Right atrium auricular region (tissue), 2 donors: ENCODE results near the gene SERPINB6. TPM values are rescaled to one million over a fixed set of nuclear protein-coding genes. Genes with fewer than 3 reads are reported as not detected.

Experiments used
- DNase-seq: peaks from one replicate; pipeline ENCODE4 v3.0.0-alpha.2; 2019; ENCODE audit warnings: low spot score
- H3K27ac ChIP-seq, 2 donors: fragments of 200-600 bp; sonication (generic); 1 replicate in 1 of 2; 2 replicates in 1 of 2; pipeline ENCODE4 v1.5.1; 2016 to 2019
- H3K27me3 ChIP-seq, 2 donors: fragments of 200-600 bp; sonication (generic); one replicate each; pipeline versions ENCODE4 v1.5.1 to v1.6.0; 2017 to 2019
- H3K36me3 ChIP-seq: fragments of 200-600 bp; sonication (generic); one replicate; pipeline ENCODE4 v1.5.1; 2016
- H3K4me1 ChIP-seq, 2 donors: fragments of 200-600 bp; sonication (generic); one replicate each; pipeline versions ENCODE4 v1.5.1 to v1.6.0; 2017 to 2019
- H3K4me3 ChIP-seq, 2 donors: fragments of 200-600 bp; sonication (generic); 1 replicate in 1 of 2; 2 replicates in 1 of 2; pipeline ENCODE4 v1.5.1; 2017 to 2019; ENCODE audit warnings: mild to moderate bottlenecking in 1 of 2, moderate library complexity in 1 of 2
- H3K9me3 ChIP-seq, 2 donors: fragments of 200-600 bp; sonication (generic); one replicate each; pipeline ENCODE4 v1.5.1; 2019
- total RNA-seq, 2 donors: library from RNA; depleted of rRNA; stranded (reverse); fragments of >200 nt; gene quantifications; one replicate each; pipeline ENCODE4 v1.1.0, GENCODE V29; 2016
- TF ChIP-seq, protein P1 (sequence below), 2 donors: fragments of 200-600 bp; sonication (generic); IDR thresholded peaks; one replicate each; pipeline ENCODE4 v1.5.1; 2019; ENCODE audit warnings: antibody characterized with exemption in 2 of 2

SERPINB6 gene
- total RNA-seq, 2 donors from 2014 or later, result 181 to 184 TPM

- Histone ChIP-seq H3K4me3 (no peak overlapping the region), H3K27me3 (no peaks in the 10 kb centered on the region), H3K36me3 (peaks cover 81% of the 10 kb centered on the region), H3K9me3 (peaks cover 0 to 17% of the 10 kb centered on the region in 2 donors), H3K4me1 (peaks cover 0 to 4% of the 10 kb centered on the region in 2 donors), H3K27ac (no peak overlapping the region)
- DNase-seq, result peak; percentile 38
- TF ChIP-seq, protein P1, sequence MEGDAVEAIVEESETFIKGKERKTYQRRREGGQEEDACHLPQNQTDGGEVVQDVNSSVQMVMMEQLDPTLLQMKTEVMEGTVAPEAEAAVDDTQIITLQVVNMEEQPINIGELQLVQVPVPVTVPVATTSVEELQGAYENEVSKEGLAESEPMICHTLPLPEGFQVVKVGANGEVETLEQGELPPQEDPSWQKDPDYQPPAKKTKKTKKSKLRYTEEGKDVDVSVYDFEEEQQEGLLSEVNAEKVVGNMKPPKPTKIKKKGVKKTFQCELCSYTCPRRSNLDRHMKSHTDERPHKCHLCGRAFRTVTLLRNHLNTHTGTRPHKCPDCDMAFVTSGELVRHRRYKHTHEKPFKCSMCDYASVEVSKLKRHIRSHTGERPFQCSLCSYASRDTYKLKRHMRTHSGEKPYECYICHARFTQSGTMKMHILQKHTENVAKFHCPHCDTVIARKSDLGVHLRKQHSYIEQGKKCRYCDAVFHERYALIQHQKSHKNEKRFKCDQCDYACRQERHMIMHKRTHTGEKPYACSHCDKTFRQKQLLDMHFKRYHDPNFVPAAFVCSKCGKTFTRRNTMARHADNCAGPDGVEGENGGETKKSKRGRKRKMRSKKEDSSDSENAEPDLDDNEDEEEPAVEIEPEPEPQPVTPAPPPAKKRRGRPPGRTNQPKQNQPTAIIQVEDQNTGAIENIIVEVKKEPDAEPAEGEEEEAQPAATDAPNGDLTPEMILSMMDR (IDR thresholded peaks at IDR 0.05), result no peak
These were observed 43.8 kb upstream of the SERPINB6 start for GRCh38 chr6:3015144-3015543.

DNA sequence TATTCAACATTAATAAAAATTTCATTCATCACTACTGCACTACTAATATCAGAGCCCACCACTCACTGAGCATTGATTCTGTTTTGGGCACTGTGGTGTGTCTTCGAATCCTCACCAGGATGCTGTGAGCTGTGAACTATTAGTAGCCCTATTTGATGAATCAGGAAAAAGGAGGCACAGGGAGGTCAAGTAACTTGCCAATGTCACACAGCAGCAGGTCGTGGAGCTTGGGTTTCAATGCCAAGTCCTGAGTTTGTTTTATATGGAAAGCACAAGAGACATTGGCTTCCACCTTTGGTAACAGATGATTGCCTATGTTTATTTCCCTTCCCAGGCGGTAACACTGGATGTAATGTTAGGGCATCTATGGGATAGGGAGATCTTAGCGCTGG, 43.3 kb upstream of the SERPINB6 start:
- H3K27me3 ChIP-seq, result no peaks in the 10 kb centered on the region
- H3K36me3 ChIP-seq, result peaks cover 81% of the 10 kb centered on the region
- H3K4me3 ChIP-seq, result no peak overlapping the region
- no peak overlapping the region for H3K27ac ChIP-seq
- H3K9me3 ChIP-seq, result peaks cover 0 to 17% of the 10 kb centered on the region in 2 donors
- TF ChIP-seq, protein P1 (IDR thresholded peaks at IDR 0.05), result no peak
- peaks cover 0 to 4% of the 10 kb centered on the region in 2 donors for H3K4me1 ChIP-seq
- DNase-seq, result no peak

DNA sequence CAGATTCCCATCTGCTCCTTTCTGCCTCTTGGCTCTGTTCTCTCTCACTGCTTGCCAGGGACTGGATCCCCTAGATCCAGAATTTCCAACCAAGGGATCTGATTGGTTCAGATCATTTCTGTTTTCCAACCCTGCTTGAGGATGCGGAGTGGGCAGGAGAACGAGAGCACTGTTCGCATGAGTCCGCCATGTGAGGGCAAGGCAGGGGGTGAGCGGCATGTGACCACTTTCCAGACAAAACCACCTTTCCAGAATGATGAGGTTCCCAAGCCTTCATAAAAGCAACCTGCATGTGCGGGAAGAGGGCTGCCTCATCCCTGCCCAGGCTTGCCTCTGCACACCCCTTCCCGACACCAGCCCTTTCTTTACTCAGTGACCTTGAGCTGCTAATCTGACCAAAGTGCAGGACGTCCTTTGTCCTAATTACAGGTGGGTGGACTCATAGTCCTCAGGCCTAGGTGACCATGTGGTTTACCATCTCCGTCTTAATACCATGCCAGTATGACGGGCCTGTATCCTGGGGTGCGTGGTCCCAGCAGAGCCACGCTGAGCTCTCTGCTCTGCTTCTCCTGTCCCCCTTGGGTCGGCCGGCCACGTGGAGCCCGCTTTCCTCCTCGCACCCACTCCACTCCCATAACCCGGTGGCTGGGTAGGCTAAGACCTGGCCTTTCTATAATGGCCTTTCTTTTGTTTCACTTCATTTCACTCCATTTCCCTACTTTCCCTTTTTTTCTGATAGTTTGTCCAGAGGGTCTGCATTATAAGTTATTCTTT, 42.7 kb upstream of the SERPINB6 start:
- H3K36me3 ChIP-seq, result peaks cover 82% of the 10 kb centered on the region
- no peaks in the 10 kb centered on the region for H3K4me1 ChIP-seq
- TF ChIP-seq, protein P1 (IDR thresholded peaks at IDR 0.05), result no peak
- no peak overlapping the region for H3K27ac ChIP-seq
- no peaks in the 10 kb centered on the region for H3K27me3 ChIP-seq
- peaks cover 0 to 17% of the 10 kb centered on the region in 2 donors for H3K9me3 ChIP-seq
- no peak overlapping the region for H3K4me3 ChIP-seq
- peak; percentile 38 for DNase-seq

DNA sequence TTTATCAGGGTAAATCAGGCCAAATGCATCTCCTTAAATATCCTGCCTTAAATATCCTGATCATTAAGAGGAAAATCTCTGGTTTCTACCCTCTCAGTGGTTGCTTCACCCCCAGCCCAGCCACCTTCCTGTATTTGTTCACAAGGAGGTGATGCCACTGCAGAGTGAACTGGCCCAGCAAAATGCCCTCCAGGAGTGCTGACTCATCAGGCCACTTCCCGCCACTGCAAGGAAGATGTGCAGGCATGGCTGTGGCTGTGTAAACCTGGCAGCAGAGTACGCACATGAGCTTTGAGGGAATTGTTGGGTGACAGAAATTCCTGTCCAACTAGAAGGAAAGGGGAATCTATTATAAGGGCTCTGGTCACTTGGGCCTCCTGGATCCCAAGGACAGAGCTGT, 42.1 kb upstream of the SERPINB6 start:
- Histone ChIP-seq H3K9me3 (peaks cover 0 to 17% of the 10 kb centered on the region in 2 donors), H3K27me3 (no peaks in the 10 kb centered on the region), H3K27ac (no peak overlapping the region), H3K4me3 (no peak overlapping the region), H3K4me1 (no peaks in the 10 kb centered on the region), H3K36me3 (peaks cover 87% of the 10 kb centered on the region)
- TF ChIP-seq, protein P1 (IDR thresholded peaks at IDR 0.05), result no peak
- peak; percentile 57 for DNase-seq

- H3K36me3 ChIP-seq, result peaks cover 82% of the 10 kb centered on the region
- no peaks in the 10 kb centered on the region for H3K4me1 ChIP-seq
- TF ChIP-seq, protein P1 (IDR thresholded peaks at IDR 0.05), result no peak
- no peak overlapping the region for H3K27ac ChIP-seq
- DNase-seq, result no peak
- no peak overlapping the region for H3K4me3 ChIP-seq
- peaks cover 0 to 17% of the 10 kb centered on the region in 2 donors for H3K9me3 ChIP-seq
- no peaks in the 10 kb centered on the region for H3K27me3 ChIP-seq
These were observed 40.2 kb upstream of the SERPINB6 start for GRCh38 chr6:3011592-3011991.
